GM19099 (cell line): ENCODE data around the gene ASPSCR1.

Experiments
- POLR2A ChIP-seq: IDR thresholded peaks from 3 replicates; pipeline ENCODE4 v1.6.1; 2011; ENCODE audit warnings: low read depth; ENCODE audit not compliant: insufficient read length; ENCODE audit errors: extremely low read depth

Gene ASPSCR1

DNA sequence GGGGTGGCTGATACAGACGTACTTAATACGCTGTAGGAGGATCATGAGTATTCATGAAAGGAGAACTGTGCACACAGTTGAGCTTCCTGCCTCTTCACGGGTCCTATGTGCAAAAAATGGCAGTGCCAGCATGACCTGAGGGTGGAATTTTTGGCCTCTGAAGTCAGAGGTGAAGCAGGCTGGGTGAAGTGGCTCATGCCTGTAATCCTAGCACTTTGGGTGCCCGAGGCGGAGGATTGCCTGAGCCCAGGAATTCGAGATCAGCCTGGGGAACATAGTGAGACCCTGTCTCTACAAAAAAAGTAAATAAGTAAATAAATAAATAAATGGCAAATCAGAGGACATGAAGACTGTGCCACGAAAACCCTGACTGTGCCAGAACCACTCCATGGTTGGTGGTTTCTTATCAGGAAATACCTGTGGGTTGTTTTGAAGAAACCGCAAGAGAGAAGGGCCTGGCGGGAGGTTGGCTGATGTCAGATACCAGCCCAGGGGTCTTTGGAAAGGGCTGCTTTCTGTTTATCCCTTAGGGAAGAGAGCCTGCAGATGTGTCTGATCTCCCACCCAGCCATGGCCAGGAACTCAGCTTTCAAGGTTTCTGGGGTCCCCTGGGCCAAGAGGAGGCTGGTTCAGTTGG is 3.4 kb downstream of the ASPSCR1 start:
- TF ChIP-seq POLR2A = no peak

DNA sequence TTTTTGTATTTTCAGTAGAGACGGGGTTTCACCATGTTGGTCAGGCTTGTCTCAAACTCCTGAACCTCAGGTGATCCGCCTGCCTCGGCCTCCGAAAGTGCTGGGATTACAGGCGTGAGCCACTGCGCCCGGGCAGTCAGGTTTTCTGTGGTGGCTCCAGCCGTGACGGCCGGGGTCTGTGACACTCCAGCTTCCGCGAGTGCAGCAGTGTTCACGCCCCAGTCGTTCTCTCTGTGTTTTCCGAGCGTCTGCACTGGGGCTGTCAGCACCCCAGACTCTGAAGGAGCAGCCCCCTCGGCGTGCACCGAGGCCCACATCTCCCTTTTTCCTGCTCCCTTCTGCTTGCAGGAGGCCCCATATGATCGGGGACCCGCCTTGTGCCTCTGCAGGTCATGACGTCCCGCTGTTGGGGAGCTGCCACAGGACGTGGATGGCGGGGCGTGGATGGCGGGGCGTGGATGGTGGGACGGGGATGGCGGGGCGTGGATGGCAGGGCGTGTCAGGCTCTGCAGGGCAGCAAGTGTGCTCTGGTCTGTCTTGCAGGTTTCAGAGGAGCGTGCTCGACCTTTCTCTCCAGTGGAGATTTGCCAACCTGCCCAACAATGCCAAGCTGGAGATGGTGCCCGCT is 5.7 kb downstream of the ASPSCR1 start:
- no peak for TF ChIP-seq POLR2A

DNA sequence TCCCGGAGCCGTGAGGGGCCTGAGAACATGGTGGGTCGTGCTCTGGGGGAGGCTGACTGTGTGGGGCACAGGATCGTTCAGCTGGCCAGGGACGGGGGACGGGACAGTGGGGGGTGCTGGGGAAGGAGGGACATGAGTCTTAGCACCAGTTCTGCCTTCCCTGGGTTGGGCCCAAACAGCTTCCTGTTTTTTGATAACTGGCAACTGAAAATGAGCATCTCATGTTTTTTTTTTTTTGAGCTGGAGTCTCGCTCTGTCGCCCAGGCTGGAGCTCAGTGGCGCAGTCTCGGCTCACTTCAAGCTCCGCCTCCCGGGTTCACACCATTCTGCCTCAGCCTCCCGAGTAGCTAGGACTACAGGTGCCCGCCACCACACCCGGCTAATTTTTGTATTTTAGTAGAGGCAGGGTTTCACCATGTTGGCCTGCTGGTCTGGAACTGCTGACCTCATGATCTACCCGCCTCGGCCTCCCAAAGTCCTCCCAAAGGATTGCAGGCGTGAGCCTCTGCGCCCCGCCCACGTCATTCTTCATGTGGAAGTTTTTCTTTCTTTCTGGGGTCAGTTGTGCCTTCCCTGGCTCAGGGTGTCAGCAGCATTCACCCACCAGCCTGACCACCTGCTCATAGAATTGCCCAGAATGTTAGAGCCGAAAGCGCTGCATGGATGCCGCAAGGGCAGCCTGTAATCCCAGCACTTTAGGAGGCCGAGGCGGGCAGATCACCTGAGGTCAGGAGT is 6.4 kb downstream of the ASPSCR1 start:
- TF ChIP-seq POLR2A = no peak

DNA sequence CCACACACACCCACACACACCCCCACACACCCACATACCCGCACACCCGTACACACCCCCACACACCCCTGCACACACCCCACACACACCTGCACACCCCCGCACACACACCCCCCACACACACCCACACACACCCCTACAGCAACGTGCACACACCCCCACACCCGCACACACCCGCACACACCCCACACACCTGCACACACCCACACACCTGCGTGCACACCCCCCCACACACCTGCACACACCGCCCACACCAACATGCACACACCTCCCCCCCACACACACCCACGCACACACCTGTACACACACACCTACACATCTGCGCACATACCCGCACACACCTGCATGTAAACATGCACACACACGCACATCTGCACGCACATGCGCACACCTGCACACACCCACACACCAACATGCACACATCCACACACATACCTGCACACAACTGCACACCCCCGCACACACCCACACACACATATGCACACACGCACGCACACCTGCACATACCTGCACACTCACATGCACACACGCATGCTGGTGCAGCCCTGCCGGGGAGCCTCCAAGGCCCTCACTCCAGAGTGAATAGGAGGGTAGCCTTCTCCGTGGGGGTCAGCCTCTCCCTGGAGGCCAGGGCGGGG is 7.5 kb downstream of the ASPSCR1 start:
- no peak for TF ChIP-seq POLR2A

DNA sequence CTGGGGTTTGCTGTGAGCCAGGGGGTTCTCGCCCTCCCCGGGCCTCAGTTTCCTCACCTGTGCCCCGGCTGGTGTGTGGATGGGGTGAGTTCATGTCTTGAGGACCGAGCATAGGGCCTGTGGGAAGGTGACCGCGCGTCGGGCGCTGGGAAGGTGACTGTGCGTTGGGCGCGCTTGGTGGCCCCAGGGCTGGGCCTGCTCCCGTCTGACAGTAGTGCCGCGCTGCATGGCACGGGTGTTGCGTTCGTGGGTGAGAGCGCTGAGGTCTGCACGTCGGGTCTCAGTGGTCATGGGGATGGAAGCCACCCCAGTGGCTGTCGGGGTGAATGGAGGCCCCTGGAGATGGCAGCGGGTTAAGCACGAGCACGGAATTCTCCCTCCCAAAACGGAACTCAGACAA is 9.2 kb downstream of the ASPSCR1 start:
- no peak for TF ChIP-seq POLR2A

DNA sequence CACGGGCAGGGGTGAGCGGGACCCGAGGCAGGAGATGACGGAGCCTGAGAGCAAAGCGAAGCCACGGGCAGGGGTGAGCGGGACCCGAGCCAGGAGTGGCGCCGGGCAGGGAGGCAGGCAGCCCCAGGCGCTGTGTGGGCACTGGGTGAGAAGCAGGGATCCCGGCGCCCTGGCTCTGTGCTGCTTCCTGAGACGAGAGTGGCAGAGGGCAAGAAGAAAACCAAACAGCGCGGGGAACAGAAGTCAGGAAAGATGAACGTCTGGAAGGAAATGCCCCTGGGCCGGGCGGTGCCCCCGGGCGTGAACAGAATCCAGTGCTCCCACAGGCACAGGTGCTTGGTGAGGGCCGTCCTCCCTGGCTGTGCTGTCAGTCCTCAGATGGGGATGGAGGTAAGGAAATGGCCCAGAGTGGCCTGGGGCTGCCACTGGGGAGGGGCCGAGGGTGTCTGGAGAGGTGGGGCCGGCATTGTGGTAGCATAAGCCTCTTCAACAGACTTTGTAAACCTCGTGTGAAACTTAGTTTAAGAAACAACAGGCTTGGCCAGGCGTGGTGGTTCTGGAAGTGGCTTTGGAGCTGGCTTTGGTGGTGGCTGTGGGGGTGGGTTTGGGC is 9.8 kb downstream of the ASPSCR1 start:
- TF ChIP-seq POLR2A = no peak

DNA sequence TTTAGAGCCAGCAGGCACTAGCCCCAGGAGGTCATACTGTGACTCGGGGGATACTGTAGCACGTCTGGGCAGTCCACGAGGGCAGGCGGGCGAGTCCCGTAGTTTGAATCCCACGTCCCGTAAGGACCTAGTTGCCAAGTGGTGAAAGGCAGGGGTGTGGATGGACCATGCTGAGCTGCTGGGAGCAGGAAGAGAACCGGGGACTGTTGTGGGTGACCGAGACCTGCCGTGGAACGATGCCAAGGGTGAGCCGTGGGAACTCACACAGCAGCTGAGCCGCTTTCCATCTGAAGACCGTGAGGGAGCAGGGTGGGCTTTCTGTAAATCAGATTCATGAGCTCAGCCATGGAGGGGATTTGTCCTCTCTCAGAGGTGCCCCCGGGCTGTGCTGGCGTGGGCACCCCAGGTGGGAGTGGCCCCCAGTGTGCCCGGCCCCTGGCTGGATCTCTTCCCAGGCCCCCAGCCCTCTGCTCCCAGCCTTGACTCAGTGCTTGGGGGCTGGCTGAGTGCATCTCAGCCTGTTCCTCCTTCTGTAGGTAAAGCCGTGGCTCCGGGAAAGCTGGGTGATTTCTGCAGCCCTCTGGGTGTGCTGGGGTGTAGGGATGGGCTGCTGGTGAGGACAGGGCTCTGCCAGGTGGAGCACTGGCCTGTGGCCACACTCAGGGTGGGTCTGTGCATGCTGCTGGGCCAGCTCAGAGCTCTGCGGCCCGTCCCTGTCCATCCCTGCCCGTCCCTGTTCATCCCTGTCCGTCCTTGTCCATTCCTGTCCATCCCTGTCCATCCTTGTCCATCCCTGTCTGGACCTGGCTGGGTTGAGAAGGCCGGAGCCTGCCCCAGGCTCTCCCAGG is 13.6 kb downstream of the ASPSCR1 start:
- no peak for TF ChIP-seq POLR2A

DNA sequence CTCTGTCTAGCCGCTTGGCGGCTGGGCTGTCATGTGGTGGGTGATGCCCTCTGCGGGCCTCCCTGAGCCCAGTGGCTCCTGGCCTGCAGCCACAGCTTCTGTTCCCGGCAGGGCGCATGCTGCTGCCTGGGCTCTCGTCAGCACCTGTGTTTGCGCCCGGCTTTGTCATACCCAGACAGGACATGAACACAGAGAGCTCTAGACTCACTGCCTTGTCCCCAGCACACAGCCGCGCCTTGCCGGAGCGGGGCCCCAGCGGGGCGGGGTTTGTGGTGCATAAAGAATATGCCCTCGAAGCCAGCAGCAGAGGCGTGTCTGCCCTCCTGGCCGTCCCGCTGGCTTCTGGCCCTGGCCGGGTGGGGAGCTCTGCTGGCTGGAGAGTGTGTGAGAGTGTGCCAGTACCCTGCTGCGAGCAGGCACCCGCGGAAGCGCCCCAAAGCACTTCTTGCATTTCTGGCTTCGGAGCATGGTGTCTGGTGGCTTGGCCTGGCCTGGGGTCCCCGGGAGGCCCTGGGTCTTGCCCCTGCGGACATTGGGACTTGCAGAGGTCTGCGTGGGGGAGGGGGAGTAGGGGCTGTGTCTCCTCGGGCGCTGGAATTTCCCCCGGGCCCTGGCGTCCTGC is 14.4 kb downstream of the ASPSCR1 start:
- no peak for TF ChIP-seq POLR2A

DNA sequence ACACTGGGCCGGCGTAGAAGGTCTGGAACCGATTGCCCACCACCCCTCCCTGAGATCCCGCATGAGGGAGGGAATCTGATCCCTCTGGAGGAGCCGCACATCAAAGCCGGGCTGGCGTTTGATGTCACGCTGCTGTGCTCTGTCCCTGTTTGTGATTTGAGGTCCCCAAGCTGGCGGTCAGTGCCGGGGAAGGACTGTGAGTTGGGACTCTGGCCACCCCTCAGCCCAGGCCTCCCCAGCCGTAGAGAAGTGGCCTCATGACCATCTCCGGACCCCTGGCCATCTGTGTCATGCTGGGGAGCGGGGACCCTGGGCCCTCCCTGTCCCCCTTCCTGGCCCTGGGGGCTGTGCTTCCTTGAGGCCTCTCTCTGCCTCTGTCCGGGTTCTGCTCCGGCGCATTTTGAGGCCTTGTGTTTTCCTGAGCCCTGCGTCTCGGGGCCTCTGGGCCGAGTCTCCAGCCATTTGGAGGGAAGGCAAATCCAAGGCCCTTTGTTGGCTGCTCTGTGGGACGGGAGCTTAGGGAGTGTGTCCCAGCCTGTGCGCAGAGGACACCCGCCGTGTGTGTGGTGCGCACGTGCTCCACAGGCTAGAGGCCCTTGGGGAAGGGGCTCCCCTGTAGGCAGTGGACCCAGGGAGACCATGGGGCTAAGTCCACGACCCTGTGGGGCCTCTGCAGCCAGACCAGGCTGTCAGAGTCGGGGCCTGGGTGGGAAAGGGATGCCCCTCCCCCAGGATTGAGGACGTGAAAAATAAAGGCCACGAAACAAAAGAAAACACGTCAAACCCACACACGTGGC is 15.1 kb downstream of the ASPSCR1 start:
- no peak for TF ChIP-seq POLR2A

DNA sequence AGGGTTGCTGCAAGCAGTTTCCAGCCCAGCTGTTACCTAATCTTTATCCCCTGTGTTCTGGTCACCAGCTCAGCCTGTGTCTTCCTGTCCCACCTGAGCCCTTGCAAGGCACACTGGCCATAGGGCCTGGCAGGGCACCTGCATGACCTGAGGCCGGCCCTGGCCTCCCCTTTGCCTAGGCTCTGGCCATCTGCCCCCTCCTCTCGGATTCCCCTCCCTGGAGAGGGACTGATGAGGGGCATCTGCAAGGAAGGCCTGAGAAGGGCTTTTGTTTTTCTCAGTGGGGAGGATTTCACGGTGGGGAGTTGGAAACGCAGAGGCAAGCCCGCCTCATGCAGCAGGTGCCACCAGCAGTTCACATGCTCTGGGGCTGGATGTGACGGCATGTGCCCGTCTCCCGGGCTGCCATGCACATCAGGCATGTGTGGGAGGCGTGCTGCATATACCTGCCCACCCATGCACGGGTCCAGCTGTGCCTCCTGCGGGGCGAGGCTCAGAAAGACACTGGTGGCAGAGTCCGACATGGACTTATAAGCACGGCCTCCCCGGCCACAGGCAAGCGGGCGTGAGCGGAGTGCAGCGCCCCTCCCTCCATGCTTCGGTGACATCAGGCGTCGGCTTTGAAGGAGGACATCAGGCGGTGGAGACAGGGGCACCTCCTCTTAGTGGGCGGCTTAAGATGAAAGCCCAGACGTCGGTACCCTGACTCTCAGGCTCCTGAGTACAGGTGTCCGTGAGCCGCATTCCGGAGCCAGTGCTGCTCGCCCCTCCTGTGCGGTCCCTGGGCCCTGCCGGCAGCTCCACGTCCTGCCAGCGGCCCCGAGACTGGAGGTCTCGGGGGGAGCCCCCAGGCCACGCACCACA is 16.5 kb downstream of the ASPSCR1 start:
- no peak for TF ChIP-seq POLR2A

DNA sequence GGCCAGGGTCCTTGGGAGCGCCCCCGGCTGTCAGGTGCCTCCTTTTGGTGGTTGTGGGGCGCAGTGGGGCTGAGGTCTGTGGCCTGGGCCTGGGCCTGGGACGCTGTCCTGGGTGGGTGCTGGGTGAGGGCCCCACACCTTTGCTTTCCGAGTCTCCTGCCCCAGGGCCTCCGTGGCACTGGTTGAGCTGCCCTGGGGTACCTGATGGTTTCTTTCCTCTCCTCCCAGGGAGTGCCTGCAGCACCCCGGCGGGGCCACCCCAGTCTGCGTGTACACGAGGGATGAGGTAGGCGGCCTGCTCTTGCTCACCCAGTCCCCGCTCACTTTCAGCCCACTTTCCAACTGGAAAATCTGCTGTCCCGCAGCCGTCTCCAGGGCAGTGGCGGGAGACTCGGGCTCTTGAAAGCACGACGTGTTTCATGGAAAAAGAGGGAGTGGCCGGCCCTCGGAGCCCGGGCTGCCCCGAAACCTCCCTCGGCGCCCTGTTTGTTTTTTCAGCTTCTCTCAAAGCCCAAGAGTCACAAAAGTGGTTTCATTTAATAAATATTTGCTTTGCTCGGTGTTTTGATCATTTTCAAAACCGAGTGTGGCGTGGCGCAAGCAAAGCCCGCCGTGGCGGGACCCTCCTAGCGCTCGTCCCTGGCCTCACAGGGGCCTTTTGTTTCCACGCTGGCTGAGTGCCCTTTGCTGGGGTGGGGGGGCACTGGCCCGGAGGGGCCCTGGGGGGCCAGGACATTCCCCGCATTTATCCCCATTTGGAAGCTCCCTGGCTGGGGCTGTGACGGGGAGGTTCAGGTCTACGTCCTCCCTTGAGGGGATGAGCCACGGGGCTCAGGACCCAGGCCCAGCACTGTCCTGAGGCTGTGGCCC is 17.4 kb downstream of the ASPSCR1 start:
- no peak for TF ChIP-seq POLR2A
